PC-3 (cell line): ENCODE measurements around the gene TTLL9.

Experiments used
- EZH2 ChIP-seq: fragments of 300-600 bp; sonication (generic); IDR thresholded peaks from one replicate; pipeline ENCODE4 v1.6.1; 2017; ENCODE audit warnings: antibody characterized with exemption, mild to moderate bottlenecking, low read length; ENCODE audit not compliant: unreplicated experiment
- TF ChIP-seq, protein P1 (sequence below): fragments of 300-600 bp; sonication (generic); conservative IDR thresholded peaks from 2 replicates; pipeline ENCODE4 v1.5.1; 2017; ENCODE audit warnings: antibody characterized with exemption, low read depth, mild to moderate bottlenecking, low read length

- no peak for TF ChIP-seq EZH2
- TF ChIP-seq, protein P1, sequence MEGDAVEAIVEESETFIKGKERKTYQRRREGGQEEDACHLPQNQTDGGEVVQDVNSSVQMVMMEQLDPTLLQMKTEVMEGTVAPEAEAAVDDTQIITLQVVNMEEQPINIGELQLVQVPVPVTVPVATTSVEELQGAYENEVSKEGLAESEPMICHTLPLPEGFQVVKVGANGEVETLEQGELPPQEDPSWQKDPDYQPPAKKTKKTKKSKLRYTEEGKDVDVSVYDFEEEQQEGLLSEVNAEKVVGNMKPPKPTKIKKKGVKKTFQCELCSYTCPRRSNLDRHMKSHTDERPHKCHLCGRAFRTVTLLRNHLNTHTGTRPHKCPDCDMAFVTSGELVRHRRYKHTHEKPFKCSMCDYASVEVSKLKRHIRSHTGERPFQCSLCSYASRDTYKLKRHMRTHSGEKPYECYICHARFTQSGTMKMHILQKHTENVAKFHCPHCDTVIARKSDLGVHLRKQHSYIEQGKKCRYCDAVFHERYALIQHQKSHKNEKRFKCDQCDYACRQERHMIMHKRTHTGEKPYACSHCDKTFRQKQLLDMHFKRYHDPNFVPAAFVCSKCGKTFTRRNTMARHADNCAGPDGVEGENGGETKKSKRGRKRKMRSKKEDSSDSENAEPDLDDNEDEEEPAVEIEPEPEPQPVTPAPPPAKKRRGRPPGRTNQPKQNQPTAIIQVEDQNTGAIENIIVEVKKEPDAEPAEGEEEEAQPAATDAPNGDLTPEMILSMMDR = no peak
These were observed 39.2 kb upstream of the TTLL9 start for GRCh38 chr20:31831211-31831610.
